Measurements from ENCODE around the gene NFIA. TPM values are rescaled to one million over a fixed set of nuclear protein-coding genes. Genes with fewer than 3 reads are reported as not detected.

The NFIA gene
- total and polyA plus RNA-seq, 9 of the 15 experiments (the other 6 are each of a cell fraction or from before 2014, with no cell fraction given) = 5.3 to 24.9 (median 9.8) TPM

GRCh38 chr1:61453111-61453961 is 371.0 kb downstream of the NFIA start (continued):
- TF ChIP-seq RBM25 (IDR thresholded peaks at IDR 0.05; ENCODE audit: low read depth, low read length, severe bottlenecking) (peak; percentile 7), HINFP (tag; conservative IDR thresholded peaks at IDR 0.05; ENCODE audit: low read depth) (no peak)

GRCh38 chr1:61455400-61455799 is 373.0 kb downstream of the NFIA start:
- in situ Hi-C loops (cut with MboI) = loop anchor here (25.0 kb wide), 1 partner anchor 1468 kb away; no protein-coding TSS in a partner anchor
- BruUV-seq (replicated peaks) = no TSS peak
- no peak for TF ChIP-seq HNRNPLL (IDR thresholded peaks at IDR 0.05; ENCODE audit: low read depth, low read length, poor library complexity, severe bottlenecking)
- no peak for TF ChIP-seq MLX (CRISPR knock-in tag; conservative IDR thresholded peaks at IDR 0.05)
- TF ChIP-seq MTF1 (CRISPR knock-in tag; IDR thresholded peaks at IDR 0.05; ENCODE audit: borderline replicate concordance) = no peak
- no peak for TF ChIP-seq THRA (IDR thresholded peaks at IDR 0.05)
- no peak for TF ChIP-seq KDM2B (CRISPR knock-in tag; IDR thresholded peaks at IDR 0.05)
- TF ChIP-seq ZNF639 (CRISPR knock-in tag; conservative IDR thresholded peaks at IDR 0.05 in 1 of 2, IDR thresholded peaks at IDR 0.05 in 1 of 2) = no peak
- no peak for TF ChIP-seq TOE1 (IDR thresholded peaks at IDR 0.05; ENCODE audit: borderline replicate concordance)
- no peak for TF ChIP-seq TOE1 (CRISPR knock-in tag; IDR thresholded peaks at IDR 0.05; ENCODE audit: borderline replicate concordance, low read depth)
- no peak for TF ChIP-seq JUND (IDR thresholded peaks at IDR 0.05; ENCODE audit: borderline replicate concordance, low read depth, low read length)
- TF ChIP-seq JUND (tag; IDR thresholded peaks at IDR 0.05; ENCODE audit: borderline replicate concordance, low read depth, low read length) = no peak
- no peak for TF ChIP-seq ZNF57 (CRISPR knock-in tag; IDR thresholded peaks at IDR 0.05)

More at GRCh38 chr1:61455400-61455799, 373.0 kb downstream of the NFIA start:
- no peak overlapping the region for H3K9ac ChIP-seq (ENCODE audit: insufficient read depth in 1 of 2, low read depth in 2 of 2, low read length in 2 of 2)
- H3K79me2 ChIP-seq (ENCODE audit: control insufficient read depth, insufficient read depth, low read length) = no peaks in the 10 kb centered on the region
- POLR2A ChIA-PET = no interaction called here
- CTCF ChIA-PET (ENCODE audit: low intra/inter-chr PET ratio) = no interaction called here
- DNase-seq (ENCODE audit: extremely low read depth in 1 of 4, low spot score in 3 of 4) (no peak), FAIRE-seq (no peak), ATAC-seq (no peak)
- no peaks in the 10 kb centered on the region for H3K27me3 ChIP-seq (ENCODE audit: control insufficient read depth in 2 of 2, insufficient read depth in 2 of 2, low read length in 2 of 2)
- no peaks in the 10 kb centered on the region for H3K9me1 ChIP-seq (ENCODE audit: control insufficient read depth, insufficient read depth, low read length)
- H4K20me1 ChIP-seq (replicated peaks; ENCODE audit: control insufficient read depth, insufficient read depth, low read length) = no peaks in the 10 kb centered on the region
- H3K9me3 ChIP-seq (replicated peaks; ENCODE audit: control insufficient read depth, insufficient read depth, low read depth, low read length) = no peaks in the 10 kb centered on the region
- peaks cover under 1 to 7% of the 10 kb centered on the region in 2 experiments; a peak in 3 of 5 replicates for H3K4me1 ChIP-seq (replicated peaks in 1 of 2; ENCODE audit: control insufficient read depth in 2 of 2, insufficient read depth in 2 of 2, low read length in 2 of 2)
- H3K4me2 ChIP-seq (ENCODE audit: insufficient read depth, low read length) = no peak overlapping the region
- peaks cover 17% of the 10 kb centered on the region; the same call in 2 of the 3 replicates for H3K36me3 ChIP-seq (ENCODE audit: control insufficient read depth, insufficient read depth, low read length)
- H3K4me3 ChIP-seq = no peak overlapping the region
- H3K27ac ChIP-seq (ENCODE audit: extremely low read depth, low read depth, low read length) = no peak overlapping the region
- no peak overlapping the region for H2AFZ ChIP-seq (ENCODE audit: low read depth, low read length)
- 92% methylated on average over 7 of the region's 7 CpGs for WGBS (ENCODE audit: insufficient coverage, low coverage, missing lambda C conversion rate)
- intact Hi-C loops (cut with micrococcal nuclease) = loop anchor here (5.0 to 10.0 kb wide), 2 partner anchors 129 to 397 kb away; no protein-coding TSS in a partner anchor
